Liver (tissue), 9 donors: ENCODE results near the gene API5. TPM values are rescaled to one million over a fixed set of nuclear protein-coding genes. Genes with fewer than 3 reads are reported as not detected.
"Not testable (repeated sequence)": the region's sequence is repeated elsewhere in the genome, so short reads cannot be mapped to it uniquely, and the experiment has no call there.

Source experiments
- DNase-seq: peaks from one replicate; pipeline ENCODE4 v3.0.0-alpha.2; 2017; ENCODE audit warnings: low spot score
- H3K27ac ChIP-seq, 2 donors: one replicate each; pipeline ENCODE4 v1.7.0; 2013; ENCODE audit warnings: inconsistent platforms in 2 of 2, low read length in 2 of 2, control low read depth in 1 of 2, low read depth in 1 of 2, mild to moderate bottlenecking in 1 of 2
- H3K27me3 ChIP-seq, 4 donors: one replicate each; pipeline versions ENCODE4 v1.6.1 to v1.7.0; 2013; ENCODE audit warnings: low read length in 3 of 4, inconsistent platforms in 1 of 4, mild to moderate bottlenecking in 1 of 4, moderate library complexity in 1 of 4; ENCODE audit not compliant: control insufficient read depth in 4 of 4, insufficient read depth in 4 of 4
- H3K36me3 ChIP-seq, 4 donors: one replicate each; pipeline versions ENCODE4 v1.6.1 to v1.7.0; 2013; ENCODE audit warnings: low read length in 3 of 4, mild to moderate bottlenecking in 3 of 4, low read depth in 1 of 4, moderate library complexity in 1 of 4; ENCODE audit not compliant: control insufficient read depth in 4 of 4, insufficient read depth in 3 of 4
- H3K4me1 ChIP-seq, 4 donors: one replicate each; pipeline versions ENCODE4 v1.6.1 to v1.7.0; 2013; ENCODE audit warnings: low read length in 3 of 4, mild to moderate bottlenecking in 3 of 4, moderate library complexity in 1 of 4; ENCODE audit not compliant: control insufficient read depth in 4 of 4, insufficient read depth in 4 of 4
- H3K4me3 ChIP-seq, 3 donors: one replicate each; pipeline versions ENCODE4 v1.6.1 to v1.7.0; 2013; ENCODE audit warnings: low read length in 3 of 3, control low read depth in 1 of 3, low read depth in 1 of 3, mild to moderate bottlenecking in 1 of 3
- H3K9ac ChIP-seq, 2 donors: one replicate each; pipeline ENCODE4 v1.7.0; 2013; ENCODE audit warnings: low read length in 2 of 2, mild to moderate bottlenecking in 2 of 2, moderate library complexity in 2 of 2, control low read depth in 1 of 2, low read depth in 1 of 2
- H3K9me3 ChIP-seq, 4 donors: one replicate each; pipeline versions ENCODE4 v1.6.1 to v1.7.0; 2013; ENCODE audit warnings: low read length in 3 of 4; ENCODE audit not compliant: control insufficient read depth in 4 of 4
- ATF3 ChIP-seq: IDR thresholded peaks from 2 replicates; pipeline ENCODE4 v1.6.1; 2016; ENCODE audit warnings: antibody characterized with exemption
- CTCF ChIP-seq: fragments of 150-350 bp; IDR thresholded peaks from 2 replicates; pipeline ENCODE4 v1.5.1; 2017; ENCODE audit warnings: improper control_type of control experiment, low read depth, low read length; ENCODE audit not compliant: missing input control
- EGR1 ChIP-seq, 2 donors: IDR thresholded peaks; 2 replicates each; pipeline ENCODE4 v1.6.1; 2016 to 2018; ENCODE audit warnings: antibody characterized with exemption in 2 of 2, low read depth in 2 of 2
- FOXA1 ChIP-seq: IDR thresholded peaks from 2 replicates; pipeline ENCODE4 v1.6.1; 2016; ENCODE audit warnings: antibody characterized with exemption
- FOXA2 ChIP-seq: IDR thresholded peaks from 2 replicates; pipeline ENCODE4 v1.6.1; 2016; ENCODE audit warnings: antibody characterized with exemption
- GABPA ChIP-seq, 2 donors: IDR thresholded peaks in 1 of 2; conservative IDR thresholded peaks in 1 of 2; 2 replicates each; pipeline ENCODE4 v1.6.1; 2016; ENCODE audit warnings: antibody characterized with exemption in 2 of 2, mild to moderate bottlenecking in 1 of 2, moderate library complexity in 1 of 2
- HNF4A ChIP-seq, 2 donors: conservative IDR thresholded peaks; 2 replicates each; pipeline ENCODE4 v1.6.1; 2016; ENCODE audit warnings: antibody characterized with exemption in 2 of 2, mild to moderate bottlenecking in 2 of 2
- JUND ChIP-seq, 2 donors: IDR thresholded peaks; 2 replicates each; pipeline ENCODE4 v1.6.1; 2016; ENCODE audit warnings: antibody characterized with exemption in 2 of 2
- MAX ChIP-seq: IDR thresholded peaks from 2 replicates; pipeline ENCODE4 v1.6.1; 2016; ENCODE audit warnings: antibody characterized with exemption
- NR2F2 ChIP-seq: IDR thresholded peaks from 2 replicates; pipeline ENCODE4 v1.6.1; 2016; ENCODE audit warnings: antibody characterized with exemption
- RAD21 ChIP-seq, 2 donors: IDR thresholded peaks; 2 replicates each; pipeline ENCODE4 v1.6.1; 2016; ENCODE audit warnings: antibody characterized with exemption in 2 of 2, mild to moderate bottlenecking in 2 of 2
- REST ChIP-seq: IDR thresholded peaks from 2 replicates; pipeline ENCODE4 v1.6.1; 2016; ENCODE audit warnings: antibody characterized with exemption, mild to moderate bottlenecking
- RXRA ChIP-seq, 2 donors: IDR thresholded peaks; 2 replicates each; pipeline ENCODE4 v1.6.1; 2017 to 2018; ENCODE audit warnings: antibody characterized with exemption in 2 of 2, mild to moderate bottlenecking in 1 of 2
- SP1 ChIP-seq: IDR thresholded peaks from 2 replicates; pipeline ENCODE4 v1.6.1; 2018; ENCODE audit warnings: antibody characterized with exemption, mild to moderate bottlenecking
- TAF1 ChIP-seq: conservative IDR thresholded peaks from 2 replicates; pipeline ENCODE4 v1.6.1; 2016; ENCODE audit warnings: antibody characterized with exemption, mild to moderate bottlenecking
- YY1 ChIP-seq: IDR thresholded peaks from 2 replicates; pipeline ENCODE4 v1.6.1; 2016; ENCODE audit warnings: antibody characterized with exemption, mild to moderate bottlenecking
- ZBTB33 ChIP-seq: IDR thresholded peaks from 2 replicates; pipeline ENCODE4 v1.6.1; 2016; ENCODE audit warnings: antibody characterized with exemption
- WGBS: extraction: QIAGEN DNeasy Blood & Tissue Kit; methylation state at CpG from one replicate; pipeline ENCODE4 v1.1.7; 2013; 5-methylcytosine and 5-hydroxymethylcytosine counted together
- polyA plus RNA-seq, 2 donors: library from polyadenylated mRNA; stranded (reverse) in 1 of 2; unstranded in 1 of 2; fragments of 200-250 nt in 1 of 2; fragments of >200 nt in 1 of 2; fragmentation: Nextera tagmentation in 1 of 2; extraction: Ambion mirVana in 1 of 2; gene quantifications; one replicate each; pipeline versions ENCODE4 v1.2.1 to v1.2.3, GENCODE V29; 2013 to 2015
- total RNA-seq, 2 donors: library from RNA; depleted of rRNA; stranded (reverse); fragments of >200 nt; gene quantifications; one replicate each; pipeline ENCODE4 v1.2.3, GENCODE V29; 2014
- donor health status: healthy.
- donor health status: healthy.
- donor health status: healthy.
- donor health status: healthy.
- donor health status: healthy.

API5 gene
- total and polyA plus RNA-seq, 4 donors = 23.0 to 61.6 (median 34.2) TPM

GRCh38 chr11:43327987-43328386 lies 16.2 kb downstream of the API5 start (continued):
- TF ChIP-seq ZBTB33 (no peak), ATF3 (no peak), TAF1 (no peak), FOXA2 (no peak), CTCF (no peak), RXRA (IDR thresholded peaks at IDR 0.05) (no peak), YY1 (no peak)

GRCh38 chr11:43328482-43328881 lies 16.7 kb downstream of the API5 start:
- H3K36me3 ChIP-seq = peaks cover 9 to 91% (median 70%) of the 10 kb centered on the region in 4 donors

GRCh38 chr11:43341159-43341558 lies 29.4 kb downstream of the API5 start:
- Histone ChIP-seq H3K9me3 (no peaks in the 10 kb centered on the region), H3K27me3 (no peaks in the 10 kb centered on the region), H3K4me3 (no peak overlapping the region), H3K4me1 (no peaks in the 10 kb centered on the region), H3K36me3 (peaks cover 3 to 39% (median 21%) of the 10 kb centered on the region in 4 donors), H3K9ac (no peak overlapping the region), H3K27ac (no peak overlapping the region)
- no peak for DNase-seq
- TF ChIP-seq MAX (no peak), EGR1 (IDR thresholded peaks at IDR 0.05; ENCODE audit: low read depth in 2 of 2) (no peak), TAF1 (no peak), HNF4A (conservative IDR thresholded peaks at IDR 0.05) (no peak), ATF3 (no peak), YY1 (no peak), FOXA1 (no peak), RAD21 (IDR thresholded peaks at IDR 0.05) (no peak), REST (no peak), FOXA2 (no peak), RXRA (IDR thresholded peaks at IDR 0.05) (no peak), NR2F2 (no peak), JUND (IDR thresholded peaks at IDR 0.05) (no peak)

More at GRCh38 chr11:43328482-43328881, 16.7 kb downstream of the API5 start:
- Histone ChIP-seq H3K4me1 (no peaks in the 10 kb centered on the region), H3K27ac (no peak overlapping the region), H3K4me3 (no peak overlapping the region), H3K9ac (no peak overlapping the region), H3K27me3 (no peaks in the 10 kb centered on the region), H3K9me3 (no peaks in the 10 kb centered on the region)
- no peak for DNase-seq
- TF ChIP-seq FOXA2 (no peak), GABPA (IDR thresholded peaks at IDR 0.05 in 1 of 2, conservative IDR thresholded peaks at IDR 0.05 in 1 of 2) (no peak), EGR1 (IDR thresholded peaks at IDR 0.05; ENCODE audit: low read depth in 2 of 2) (no peak), SP1 (no peak), MAX (no peak), FOXA1 (no peak)
- WGBS = 97% methylated on average over 2 of the region's 2 CpGs

- not testable (repeated sequence) for DNase-seq, H3K27me3 ChIP-seq, H3K9me3 ChIP-seq, H3K36me3 ChIP-seq, H3K27ac ChIP-seq, H3K9ac ChIP-seq, H3K4me1 ChIP-seq, H3K4me3 ChIP-seq
- 30% methylated on average over 6 of the region's 17 CpGs for WGBS
These were observed 39.6 kb downstream of the API5 start for GRCh38 chr11:43351426-43351825.
